Central memory CD8-positive, alpha-beta T cell (primary cell): ENCODE data around the gene HSD11B2.

Experiments used
- ATAC-seq: fragments of 150-1000 bp; cut with Tn5 transposase; replicated peaks from 2 replicates; pipeline ENCODE4 v1.10.0; 2022; ENCODE audit warnings: mild to moderate bottlenecking, moderate FRiP score, moderate number of reproducible peaks; ENCODE audit not compliant: poor library complexity, severe bottlenecking; ENCODE audit errors: extremely low read depth
- DNase-seq, 2 donors: peaks; one replicate each; pipeline ENCODE4 v3.0.0; 2021; ENCODE audit warnings: low spot score in 2 of 2
- H3K27ac Mint-ChIP-seq: one replicate; pipeline ENCODE4 v1.8.0; 2022; ENCODE audit warnings: low read depth, mild to moderate bottlenecking, moderate library complexity, mixed read lengths
- H3K27me3 Mint-ChIP-seq: one replicate; pipeline ENCODE4 v1.8.0; 2022; ENCODE audit warnings: mixed read lengths
- H3K36me3 Mint-ChIP-seq: one replicate; pipeline ENCODE4 v1.8.0; 2022; ENCODE audit warnings: mild to moderate bottlenecking, moderate library complexity, mixed read lengths; ENCODE audit not compliant: insufficient read depth
- H3K4me1 Mint-ChIP-seq: one replicate; pipeline ENCODE4 v1.8.0; 2022; ENCODE audit warnings: mixed read lengths
- H3K4me3 Mint-ChIP-seq: one replicate; pipeline ENCODE4 v1.8.0; 2022; ENCODE audit warnings: mild to moderate bottlenecking, moderate library complexity, mixed read lengths
- H3K9me3 Mint-ChIP-seq: one replicate; pipeline ENCODE4 v1.8.0; 2022; ENCODE audit warnings: mixed read lengths

The HSD11B2 gene

DNA sequence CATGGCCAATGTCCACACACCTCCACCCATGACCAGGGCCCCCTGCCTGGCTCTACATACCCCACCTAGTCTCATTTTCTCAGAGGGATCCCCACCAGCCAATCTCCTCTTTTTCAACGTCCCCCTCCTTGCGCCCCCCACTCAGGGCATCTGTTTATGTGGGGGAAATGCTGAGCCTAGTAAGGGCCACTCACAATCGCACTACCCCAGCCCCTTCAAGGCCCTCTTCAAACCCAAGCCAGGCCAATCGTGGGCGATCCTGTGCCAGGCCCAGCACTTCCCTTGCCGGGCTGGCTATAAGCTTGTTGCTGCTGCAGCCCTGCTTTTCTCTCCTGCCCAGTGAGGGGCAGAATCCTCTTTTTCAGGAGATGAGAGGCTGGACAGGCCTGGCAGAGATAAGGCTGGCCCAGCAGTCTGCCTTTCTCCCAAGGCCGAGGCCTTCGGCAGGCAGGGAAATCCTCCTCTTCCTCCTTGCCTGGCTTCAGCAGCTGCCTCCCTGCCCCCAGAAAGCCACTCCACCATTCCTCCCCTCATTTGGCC is 16.1 kb downstream of the HSD11B2 start:
- H3K9me3 Mint-ChIP-seq, result no peaks in the 10 kb centered on the region

DNA sequence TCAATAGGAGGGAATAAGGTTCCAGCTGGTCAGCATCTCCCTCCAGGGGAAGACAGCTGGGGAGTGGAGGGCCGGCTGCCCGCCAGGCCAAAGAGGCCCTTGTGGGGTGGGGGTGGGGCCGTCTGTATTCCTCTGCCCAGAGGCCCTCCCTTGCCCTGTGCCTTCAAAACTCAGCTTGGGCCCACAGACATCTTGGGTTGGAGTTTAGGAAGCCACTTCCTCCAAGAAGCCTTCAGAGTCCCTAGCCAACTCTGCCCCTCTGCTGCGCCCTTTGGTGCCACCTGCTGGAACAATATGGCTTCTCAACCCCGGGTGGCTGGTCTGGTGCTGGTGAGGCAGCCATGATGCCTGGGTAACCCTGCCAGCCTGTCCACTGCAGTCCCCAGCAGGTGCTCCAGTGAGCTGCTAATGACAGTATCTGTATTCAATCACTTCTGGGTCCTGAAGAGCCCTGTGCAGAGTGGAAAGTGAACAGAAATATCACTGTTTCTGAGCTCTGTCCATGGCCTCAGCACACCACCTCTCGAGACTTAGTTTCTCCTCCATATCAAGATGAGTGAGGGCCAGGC is 16.7 kb downstream of the HSD11B2 start:
- ATAC-seq (peak; percentile 60), DNase-seq (peak; percentile 43 to 46)
- H3K27me3 Mint-ChIP-seq, result no peaks in the 10 kb centered on the region
- H3K36me3 Mint-ChIP-seq, result peaks cover 12% of the 10 kb centered on the region
- peaks cover 34% of the 10 kb centered on the region for H3K4me1 Mint-ChIP-seq
- H3K27ac Mint-ChIP-seq, result no peak overlapping the region
- H3K4me3 Mint-ChIP-seq, result no peak overlapping the region
- H3K9me3 Mint-ChIP-seq, result no peaks in the 10 kb centered on the region

More for the DNA sequence above, 16.1 kb downstream of the HSD11B2 start:
- Mint-ChIP-seq H3K27ac (peak overlapping the region; percentile 41), H3K4me1 (peaks cover 34% of the 10 kb centered on the region), H3K36me3 (peaks cover 12% of the 10 kb centered on the region), H3K4me3 (no peak overlapping the region), H3K27me3 (no peaks in the 10 kb centered on the region)
- no peak for DNase-seq
- no peak for ATAC-seq

DNA sequence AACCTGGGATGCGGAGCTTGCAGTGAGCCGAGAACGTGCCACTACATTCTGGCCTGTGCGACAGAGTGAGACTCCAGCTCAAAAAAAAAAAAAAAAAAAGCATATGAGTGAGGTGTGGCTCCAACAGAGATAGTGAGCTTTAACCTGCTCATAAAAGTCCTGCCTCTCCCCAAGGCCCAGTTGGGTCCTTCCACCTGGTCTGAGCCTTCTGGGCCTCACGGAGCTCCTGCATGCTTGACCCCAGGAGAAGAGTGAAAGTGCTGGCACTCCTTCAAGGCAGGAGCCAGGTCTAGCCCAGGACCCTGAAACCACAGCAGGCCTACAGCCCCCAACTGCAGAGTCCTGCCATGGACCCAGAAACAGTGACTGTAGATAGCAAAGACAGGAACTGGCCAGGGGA is 17.7 kb downstream of the HSD11B2 start:
- H3K27me3 Mint-ChIP-seq, result no peaks in the 10 kb centered on the region
- peaks cover 13% of the 10 kb centered on the region for H3K36me3 Mint-ChIP-seq

DNA sequence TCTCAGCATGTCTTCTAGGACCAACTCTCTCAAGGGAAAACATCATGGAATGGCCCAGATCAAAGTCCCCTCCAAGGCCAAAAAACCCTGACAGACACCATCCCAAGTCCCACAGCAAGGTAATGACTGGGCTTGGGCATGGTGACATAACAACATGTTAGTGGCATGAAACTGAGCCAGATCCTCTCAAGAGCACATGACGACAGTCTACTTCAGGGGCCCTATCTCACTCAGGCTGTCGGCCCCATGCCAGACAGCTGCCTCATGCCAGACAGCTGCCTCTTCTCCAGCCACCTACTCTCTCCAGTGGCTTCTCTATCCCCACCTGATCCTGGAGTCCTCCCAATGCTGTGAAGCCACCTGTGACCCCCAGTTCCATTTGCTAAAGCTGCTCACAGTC is 18.4 kb downstream of the HSD11B2 start:
- no peak for ATAC-seq
- Mint-ChIP-seq H3K27me3 (no peaks in the 10 kb centered on the region), H3K27ac (no peak overlapping the region), H3K36me3 (peaks cover 14% of the 10 kb centered on the region), H3K9me3 (no peaks in the 10 kb centered on the region), H3K4me3 (no peak overlapping the region), H3K4me1 (peaks cover 34% of the 10 kb centered on the region)
- DNase-seq, result no peak

More for the DNA sequence above, 17.7 kb downstream of the HSD11B2 start:
- DNase-seq (no peak), ATAC-seq (no peak)
- H3K4me3 Mint-ChIP-seq, result no peak overlapping the region
- no peak overlapping the region for H3K27ac Mint-ChIP-seq
- peaks cover 34% of the 10 kb centered on the region for H3K4me1 Mint-ChIP-seq
- H3K9me3 Mint-ChIP-seq, result no peaks in the 10 kb centered on the region

DNA sequence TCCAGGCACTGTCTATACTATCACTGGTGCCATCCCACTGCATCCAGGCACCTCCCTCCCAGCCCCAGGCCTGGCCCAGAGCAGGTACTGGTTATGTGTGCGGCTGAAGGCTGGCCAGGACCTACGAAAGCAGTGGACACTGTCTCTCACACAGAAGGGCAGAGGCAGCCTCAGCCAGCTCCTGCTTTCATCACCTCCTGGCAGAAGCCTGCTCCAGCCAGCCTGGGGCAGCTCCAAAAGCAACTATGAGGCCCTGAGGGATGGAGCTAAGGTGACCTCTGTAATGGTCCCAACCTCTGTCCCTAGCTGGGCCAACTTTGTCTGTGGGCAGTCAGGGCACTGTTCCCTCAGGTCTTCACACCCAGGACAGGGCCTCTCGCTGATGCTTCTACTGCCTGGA is 18.8 kb downstream of the HSD11B2 start:
- Mint-ChIP-seq H3K4me1 (peaks cover 34% of the 10 kb centered on the region), H3K4me3 (no peak overlapping the region), H3K27ac (peak overlapping the region; percentile 50), H3K36me3 (peaks cover 14% of the 10 kb centered on the region), H3K27me3 (no peaks in the 10 kb centered on the region), H3K9me3 (no peaks in the 10 kb centered on the region)
- ATAC-seq, result no peak
- DNase-seq, result no peak

DNA sequence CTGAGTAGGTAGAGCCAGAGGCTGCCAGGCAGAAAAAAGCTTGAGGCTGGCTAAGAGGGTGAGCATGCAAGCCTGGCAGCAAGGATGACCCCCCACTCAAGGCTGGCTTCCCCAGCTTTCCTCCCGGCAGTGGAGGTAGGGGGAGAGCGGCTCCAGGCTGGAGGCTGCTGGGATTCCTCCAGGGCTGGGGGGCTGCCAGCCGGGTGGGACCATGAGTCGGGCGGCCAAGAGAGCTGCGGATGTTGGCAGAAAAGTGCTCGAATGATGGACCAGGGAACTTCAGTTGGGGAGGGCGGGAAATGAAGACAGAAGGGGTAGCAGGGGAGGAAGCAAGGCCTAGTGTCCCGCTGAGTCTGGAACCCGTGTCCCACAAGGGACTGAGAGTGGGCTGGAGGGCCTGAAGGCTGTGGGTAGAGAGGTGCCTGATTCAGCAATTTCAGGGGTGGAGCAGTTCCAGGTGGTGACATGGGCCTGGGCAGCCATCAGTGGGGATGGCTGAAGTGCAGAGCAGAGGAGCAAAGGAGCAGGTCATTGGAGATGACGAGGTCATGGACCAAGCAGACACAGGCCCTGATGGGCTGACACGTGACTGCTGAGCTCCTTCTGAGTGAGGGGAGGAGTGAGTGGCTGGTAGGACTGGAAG is 20.3 kb downstream of the HSD11B2 start:
- Mint-ChIP-seq H3K27ac (no peak overlapping the region), H3K4me1 (peaks cover 38% of the 10 kb centered on the region), H3K4me3 (no peak overlapping the region), H3K27me3 (no peaks in the 10 kb centered on the region), H3K9me3 (no peaks in the 10 kb centered on the region), H3K36me3 (peaks cover 14% of the 10 kb centered on the region)
- ATAC-seq (no peak), DNase-seq (no peak)

DNA sequence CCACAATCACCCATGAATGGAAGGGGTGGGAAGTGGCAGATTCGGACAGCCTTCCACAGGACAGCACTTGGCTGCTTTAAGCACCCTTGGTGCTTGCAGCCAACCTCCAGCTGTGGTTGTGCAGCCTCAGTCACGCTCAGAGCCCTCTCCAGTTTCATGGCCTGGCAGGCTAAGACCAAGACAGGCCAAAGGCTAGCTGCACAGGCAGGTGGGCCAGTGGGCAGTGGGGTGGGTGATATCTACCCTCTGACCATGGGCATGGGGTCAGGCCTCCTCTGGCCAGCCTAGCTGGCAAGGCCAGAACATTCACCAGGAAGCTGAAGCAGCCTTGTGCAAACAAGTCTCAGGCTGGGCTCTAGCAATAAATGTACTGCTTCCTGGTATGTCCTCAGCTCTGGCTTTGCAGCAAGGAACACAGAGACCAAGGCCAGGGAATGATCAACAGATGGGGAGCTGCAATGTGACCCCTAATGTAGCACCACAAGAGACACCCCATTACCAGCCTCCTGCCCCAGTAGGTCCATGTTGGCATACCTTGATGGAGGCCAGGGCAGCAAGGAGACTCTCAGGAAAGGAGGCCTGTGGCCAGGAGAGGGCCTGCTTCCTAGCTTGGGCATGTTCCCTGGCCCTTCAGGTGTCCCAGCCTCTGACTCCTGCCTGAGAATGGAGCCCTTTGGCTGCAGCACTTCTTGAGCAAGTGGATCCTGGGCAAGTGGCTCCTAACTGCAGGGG is 20.9 kb downstream of the HSD11B2 start:
- ATAC-seq (no peak), DNase-seq (no peak)
- Mint-ChIP-seq H3K9me3 (no peaks in the 10 kb centered on the region), H3K27me3 (no peaks in the 10 kb centered on the region), H3K36me3 (peaks cover 11% of the 10 kb centered on the region), H3K27ac (no peak overlapping the region), H3K4me3 (no peak overlapping the region), H3K4me1 (peaks cover 38% of the 10 kb centered on the region)

DNA sequence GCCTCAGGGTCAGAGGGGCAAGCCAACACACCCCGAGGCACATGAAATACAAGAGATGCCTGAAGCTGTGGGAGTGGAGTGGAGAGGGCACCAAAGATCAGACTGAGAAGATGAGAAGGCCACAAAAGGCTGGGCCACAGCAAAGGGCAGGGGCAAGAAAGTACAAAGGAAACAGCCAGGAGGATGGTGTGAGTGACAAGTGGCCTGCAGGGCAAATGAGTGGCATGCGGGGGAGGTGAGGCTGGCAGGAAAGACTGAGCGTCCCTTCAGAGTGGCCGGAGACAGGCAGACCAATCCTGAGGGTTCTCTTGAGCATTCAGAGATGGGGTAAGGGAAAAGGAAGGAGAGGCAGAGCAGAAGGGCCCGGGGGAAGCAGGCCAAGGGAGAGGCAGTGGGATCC is 23.2 kb downstream of the HSD11B2 start:
- H3K9me3 Mint-ChIP-seq, result no peaks in the 10 kb centered on the region
- no peak for ATAC-seq

DNA sequence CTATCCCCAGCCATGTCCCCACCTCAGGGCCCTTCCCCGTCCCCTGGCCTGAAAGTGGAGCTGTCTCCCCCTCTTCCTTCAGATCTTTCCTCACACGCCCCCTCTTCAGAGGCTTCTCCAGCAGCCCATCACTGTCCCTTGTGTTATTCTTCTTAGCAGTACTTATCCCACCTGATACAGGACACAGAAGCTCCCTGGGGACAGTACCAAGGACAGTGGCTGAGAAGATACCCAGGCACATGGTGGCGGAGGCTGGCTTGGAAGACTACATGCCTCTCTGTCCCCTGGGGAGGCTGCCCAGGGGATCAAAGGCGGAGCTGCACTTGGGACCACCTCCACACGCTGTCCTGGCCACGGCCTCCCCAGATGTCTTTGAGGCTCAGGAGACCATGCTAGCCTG is 23.9 kb downstream of the HSD11B2 start:
- H3K9me3 Mint-ChIP-seq, result no peaks in the 10 kb centered on the region
- H3K4me3 Mint-ChIP-seq, result no peak overlapping the region
- no peak overlapping the region for H3K27ac Mint-ChIP-seq
- H3K4me1 Mint-ChIP-seq, result peaks cover 41% of the 10 kb centered on the region
- H3K36me3 Mint-ChIP-seq, result peaks cover 13% of the 10 kb centered on the region
- no peak for DNase-seq
- no peak for ATAC-seq
- H3K27me3 Mint-ChIP-seq, result no peaks in the 10 kb centered on the region

More for the DNA sequence above, 23.2 kb downstream of the HSD11B2 start:
- Mint-ChIP-seq H3K4me1 (peaks cover 48% of the 10 kb centered on the region), H3K27me3 (no peaks in the 10 kb centered on the region), H3K36me3 (peaks cover 13% of the 10 kb centered on the region), H3K27ac (no peak overlapping the region), H3K4me3 (no peak overlapping the region)
- DNase-seq, result no peak

DNA sequence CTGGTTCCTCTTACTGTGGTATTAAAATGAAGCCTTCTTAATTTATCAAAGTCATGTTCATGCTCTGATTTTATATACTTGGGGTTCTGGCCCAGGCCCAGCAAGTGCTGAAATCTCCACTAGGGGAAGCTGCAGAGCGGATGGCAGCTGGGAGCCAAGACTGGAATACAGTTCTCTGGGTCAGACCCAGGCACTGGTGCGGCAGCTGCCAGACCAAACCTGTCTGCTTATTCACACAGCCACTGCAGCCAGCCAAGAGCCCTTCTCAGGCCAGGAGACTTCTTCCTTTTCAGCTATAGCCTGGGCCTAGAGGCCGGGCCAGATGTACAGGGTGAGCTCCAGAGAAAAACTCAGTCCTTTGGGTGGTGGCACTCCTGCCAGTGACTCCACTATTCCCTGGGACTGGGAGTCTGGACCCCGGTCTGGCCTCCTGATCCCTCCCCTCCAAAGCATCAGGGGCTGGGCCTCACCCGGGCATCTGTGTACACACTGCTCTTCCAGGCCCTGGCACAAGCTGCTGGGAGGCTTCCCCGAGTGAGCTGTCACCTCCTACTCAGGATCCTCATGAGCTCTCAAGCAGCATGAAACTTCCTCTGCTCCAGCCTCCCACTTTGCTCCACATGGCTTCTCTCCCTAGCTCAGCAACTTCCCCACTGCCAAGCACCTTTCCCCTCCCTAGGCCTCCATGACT is 25.6 kb downstream of the HSD11B2 start:
- Mint-ChIP-seq H3K4me1 (peaks cover 36% of the 10 kb centered on the region), H3K36me3 (peaks cover 7% of the 10 kb centered on the region), H3K27me3 (no peaks in the 10 kb centered on the region), H3K4me3 (no peak overlapping the region), H3K9me3 (no peaks in the 10 kb centered on the region), H3K27ac (peak overlapping the region; percentile 16)
- DNase-seq, result no peak
- no peak for ATAC-seq

DNA sequence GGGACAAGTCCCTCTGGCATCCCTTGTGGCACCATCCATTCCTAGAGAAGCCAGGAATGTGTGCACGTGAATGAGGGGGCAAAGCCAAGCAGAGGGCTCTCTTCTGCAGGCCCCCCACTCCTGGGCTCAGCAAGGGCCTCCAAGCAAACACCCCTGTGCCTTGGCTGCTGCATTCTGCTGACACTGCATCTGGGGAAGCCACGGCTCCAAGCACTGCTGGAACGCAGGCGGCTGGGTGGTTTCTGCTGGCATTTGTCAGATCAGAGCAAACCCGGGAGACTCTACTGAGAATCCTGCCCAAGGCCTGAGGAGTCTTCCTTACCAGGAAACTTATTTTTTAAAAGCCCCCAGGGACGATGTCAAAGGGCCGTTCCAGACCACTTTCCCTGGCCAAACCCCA is 26.7 kb downstream of the HSD11B2 start:
- no peak for DNase-seq
- no peak for ATAC-seq
- peaks cover 7% of the 10 kb centered on the region for H3K36me3 Mint-ChIP-seq
- H3K27ac Mint-ChIP-seq, result peak overlapping the region; percentile 16
- no peaks in the 10 kb centered on the region for H3K27me3 Mint-ChIP-seq
- no peak overlapping the region for H3K4me3 Mint-ChIP-seq
- H3K4me1 Mint-ChIP-seq, result peaks cover 39% of the 10 kb centered on the region
- no peaks in the 10 kb centered on the region for H3K9me3 Mint-ChIP-seq

DNA sequence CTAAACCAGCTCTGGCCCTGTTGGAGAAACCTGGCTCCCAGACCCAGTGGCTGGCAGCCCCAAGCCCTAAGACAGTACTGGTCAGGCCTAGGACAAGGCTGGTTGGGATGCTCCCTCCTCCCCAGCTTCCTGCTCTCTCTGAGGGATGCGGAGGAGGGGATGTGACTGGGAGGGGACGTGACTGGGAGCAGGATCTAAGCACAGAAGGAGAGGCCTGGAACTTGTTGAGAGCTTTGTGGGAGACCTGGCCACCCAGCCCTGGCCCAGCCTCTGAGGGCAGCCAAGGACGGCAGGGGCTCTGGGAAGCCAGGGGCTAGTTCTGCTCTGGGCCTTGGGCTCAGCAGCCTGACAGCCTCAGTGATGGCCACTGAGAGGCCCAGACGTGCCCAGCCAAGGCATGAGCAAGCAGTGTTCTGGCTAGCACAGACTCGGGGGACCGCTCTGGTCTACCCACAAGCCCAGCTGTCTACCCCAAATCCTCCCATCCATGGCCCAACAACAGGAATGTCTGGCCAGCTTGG is 27.3 kb downstream of the HSD11B2 start:
- H3K36me3 Mint-ChIP-seq, result peaks cover 7% of the 10 kb centered on the region
- ATAC-seq (no peak), DNase-seq (no peak)
- no peaks in the 10 kb centered on the region for H3K9me3 Mint-ChIP-seq
- H3K4me1 Mint-ChIP-seq, result peaks cover 41% of the 10 kb centered on the region
- no peaks in the 10 kb centered on the region for H3K27me3 Mint-ChIP-seq
- no peak overlapping the region for H3K4me3 Mint-ChIP-seq
- H3K27ac Mint-ChIP-seq, result peak overlapping the region; percentile 59
